ENCODE data around the gene CYP26B1.

The CYP26B1 gene

GRCh38 chr2:72080286-72081145, 67.1 kb downstream of the CYP26B1 start:
- FAIRE-seq: no peak
